Stomach (tissue), 4 donors: ENCODE measurements around the gene PLCB1.

Experiments used
- CTCF ChIP-seq, 7 experiments: fragments of 450-650 bp in 4 of 7; fragments of 200-600 bp in 3 of 7; sonication (generic) in 3 of 7; IDR thresholded peaks; one replicate each; pipeline ENCODE4 v1.5.1; 2016 to 2019; ENCODE audit warnings: antibody characterized with exemption in 7 of 7, control low read depth in 2 of 7, mild to moderate bottlenecking in 1 of 7
- EP300 ChIP-seq: sonication (generic); formaldehyde crosslinking; IDR thresholded peaks from one replicate; pipeline ENCODE4 v1.6.1; 2017; ENCODE audit warnings: antibody characterized with exemption
- POLR2A ChIP-seq, 4 donors: fragments of 450-650 bp; IDR thresholded peaks; one replicate each; pipeline ENCODE4 v1.6.1; 2016; ENCODE audit warnings: antibody characterized with exemption in 4 of 4, control low read depth in 2 of 4, mild to moderate bottlenecking in 1 of 4, moderate library complexity in 1 of 4

- no peak for TF ChIP-seq CTCF (IDR thresholded peaks at IDR 0.05)
- no peak for TF ChIP-seq POLR2A (IDR thresholded peaks at IDR 0.05)
- no peak for TF ChIP-seq EP300
Observed at GRCh38 chr20:8393381-8393780, 261.3 kb downstream of the PLCB1 start.
